GM12864 (cell line): Measurements from ENCODE around the gene PGM3.

Source experiments
- DNase-seq: peaks from one replicate; pipeline ENCODE4 v3.0.0-alpha.2; 2011; ENCODE audit warnings: low read depth
- H3K4me3 ChIP-seq: 2 replicates; pipeline ENCODE4 v1.5.1; 2011; ENCODE audit warnings: mild to moderate bottlenecking, low read depth, low read length, control low read depth
- CTCF ChIP-seq: IDR thresholded peaks from 2 replicates; pipeline ENCODE4 v1.5.1; 2011; ENCODE audit warnings: low read depth, mild to moderate bottlenecking, moderate library complexity, low read length, control low read depth, inconsistent platforms; ENCODE audit errors: missing control alignments

The PGM3 gene

GRCh38 chr6:83183082-83183828 lies 9.8 kb downstream of the PGM3 start:
- DNase-seq = no peak
- no peak overlapping the region for H3K4me3 ChIP-seq
- TF ChIP-seq CTCF = no peak

GRCh38 chr6:83182114-83182513 lies 11.0 kb downstream of the PGM3 start:
- TF ChIP-seq CTCF = no peak
- H3K4me3 ChIP-seq = no peak overlapping the region
- DNase-seq = no peak

GRCh38 chr6:83180426-83180950 lies 12.6 kb downstream of the PGM3 start:
- TF ChIP-seq CTCF = no peak
- H3K4me3 ChIP-seq = no peak overlapping the region
- DNase-seq = no peak

- TF ChIP-seq CTCF = no peak
- no peak for DNase-seq
- H3K4me3 ChIP-seq = no peak overlapping the region
Measured at GRCh38 chr6:83176246-83176645, 16.8 kb downstream of the PGM3 start.

- TF ChIP-seq CTCF = no peak
- H3K4me3 ChIP-seq = no peak overlapping the region
- DNase-seq = no peak
Measured at GRCh38 chr6:83169511-83169910, 23.6 kb downstream of the PGM3 start.

- H3K4me3 ChIP-seq = no peak overlapping the region
- no peak for TF ChIP-seq CTCF
- DNase-seq = no peak
Measured at GRCh38 chr6:83169106-83169505, 24.0 kb downstream of the PGM3 start.

- no peak overlapping the region for H3K4me3 ChIP-seq
- DNase-seq = no peak
- no peak for TF ChIP-seq CTCF
Measured at GRCh38 chr6:83168556-83168955, 24.5 kb downstream of the PGM3 start.
